ENCODE results near the gene GRHL1.

GRHL1 gene

GRCh38 chr2:10032746-10033105, 81.2 kb downstream of the GRHL1 start:
- Histone ChIP-seq H3K4me3 (ENCODE audit: insufficient read depth, low read depth, low read length) (no peak overlapping the region), H3K4me1 (ENCODE audit: control insufficient read depth, insufficient read depth, low read length) (peaks cover 23% of the 10 kb centered on the region), H3K36me3 (ENCODE audit: control insufficient read depth, insufficient read depth, low read length) (no peaks in the 10 kb centered on the region), H3K27me3 (ENCODE audit: control insufficient read depth, insufficient read depth, low read length, poor library complexity, severe bottlenecking) (no peaks in the 10 kb centered on the region), H3K9me3 (ENCODE audit: control insufficient read depth, low read length) (no peaks in the 10 kb centered on the region), H3K27ac (ENCODE audit: insufficient read depth, low read depth, low read length, poor library complexity, severe bottlenecking) (no peak overlapping the region)
- WGBS, 2 experiments, result 89 to 90% methylated on average over 7 of the region's 7 CpGs

- WGBS, 2 experiments, result 85 to 86% methylated on average over 14 of the region's 14 CpGs
- Histone ChIP-seq H3K9me3 (ENCODE audit: control insufficient read depth, low read length) (no peaks in the 10 kb centered on the region), H3K4me3 (ENCODE audit: insufficient read depth, low read depth, low read length) (no peak overlapping the region), H3K36me3 (ENCODE audit: control insufficient read depth, insufficient read depth, low read length) (no peaks in the 10 kb centered on the region), H3K27ac (ENCODE audit: insufficient read depth, low read depth, low read length, poor library complexity, severe bottlenecking) (no peak overlapping the region), H3K4me1 (ENCODE audit: control insufficient read depth, insufficient read depth, low read length) (peaks cover 20% of the 10 kb centered on the region), H3K27me3 (ENCODE audit: control insufficient read depth, insufficient read depth, low read length, poor library complexity, severe bottlenecking) (no peaks in the 10 kb centered on the region)
These were observed 81.9 kb downstream of the GRHL1 start for GRCh38 chr2:10033251-10034006.

- Histone ChIP-seq H3K4me3 (ENCODE audit: insufficient read depth, low read depth, low read length) (no peak overlapping the region), H3K27me3 (ENCODE audit: control insufficient read depth, insufficient read depth, low read length, poor library complexity, severe bottlenecking) (no peaks in the 10 kb centered on the region), H3K9me3 (ENCODE audit: control insufficient read depth, low read length) (no peaks in the 10 kb centered on the region), H3K36me3 (ENCODE audit: control insufficient read depth, insufficient read depth, low read length) (no peaks in the 10 kb centered on the region), H3K4me1 (ENCODE audit: control insufficient read depth, insufficient read depth, low read length) (peaks cover 9% of the 10 kb centered on the region), H3K27ac (ENCODE audit: insufficient read depth, low read depth, low read length, poor library complexity, severe bottlenecking) (no peak overlapping the region)
- 88 to 90% methylated on average over 12 of the region's 12 CpGs for WGBS, 2 experiments
These were observed 83.0 kb downstream of the GRHL1 start for GRCh38 chr2:10034333-10035052.

- 90 to 91% methylated on average over 3 of the region's 3 CpGs for WGBS, 2 experiments
- H3K4me1 ChIP-seq (ENCODE audit: control insufficient read depth, insufficient read depth, low read length), result peaks cover 5% of the 10 kb centered on the region
- H3K4me3 ChIP-seq (ENCODE audit: insufficient read depth, low read depth, low read length), result no peak overlapping the region
- H3K36me3 ChIP-seq (ENCODE audit: control insufficient read depth, insufficient read depth, low read length), result no peaks in the 10 kb centered on the region
- H3K9me3 ChIP-seq (ENCODE audit: control insufficient read depth, low read length), result no peaks in the 10 kb centered on the region
- no peaks in the 10 kb centered on the region for H3K27me3 ChIP-seq (ENCODE audit: control insufficient read depth, insufficient read depth, low read length, poor library complexity, severe bottlenecking)
- H3K27ac ChIP-seq (ENCODE audit: insufficient read depth, low read depth, low read length, poor library complexity, severe bottlenecking), result no peak overlapping the region
These were observed 83.5 kb downstream of the GRHL1 start for GRCh38 chr2:10035053-10035422.

- Histone ChIP-seq H3K4me3 (ENCODE audit: insufficient read depth, low read depth, low read length) (no peak overlapping the region), H3K9me3 (ENCODE audit: control insufficient read depth, low read length) (no peaks in the 10 kb centered on the region), H3K4me1 (ENCODE audit: control insufficient read depth, insufficient read depth, low read length) (no peaks in the 10 kb centered on the region), H3K36me3 (ENCODE audit: control insufficient read depth, insufficient read depth, low read length) (no peaks in the 10 kb centered on the region), H3K27me3 (ENCODE audit: control insufficient read depth, insufficient read depth, low read length, poor library complexity, severe bottlenecking) (no peaks in the 10 kb centered on the region), H3K27ac (ENCODE audit: insufficient read depth, low read depth, low read length, poor library complexity, severe bottlenecking) (no peak overlapping the region)
- WGBS, 2 experiments, result 88 to 90% methylated on average over 5 of the region's 5 CpGs
These were observed 84.1 kb downstream of the GRHL1 start for GRCh38 chr2:10035633-10036032.

- H3K4me3 ChIP-seq (ENCODE audit: insufficient read depth, low read depth, low read length), result no peak overlapping the region
These were observed 84.8 kb downstream of the GRHL1 start for GRCh38 chr2:10036095-10036884.

GRCh38 chr2:10038123-10038522, 86.6 kb downstream of the GRHL1 start:
- Histone ChIP-seq H3K4me1 (ENCODE audit: control insufficient read depth, insufficient read depth, low read length) (peaks cover 8% of the 10 kb centered on the region), H3K9me3 (ENCODE audit: control insufficient read depth, low read length) (no peaks in the 10 kb centered on the region), H3K27me3 (ENCODE audit: control insufficient read depth, insufficient read depth, low read length, poor library complexity, severe bottlenecking) (peaks cover 5% of the 10 kb centered on the region), H3K27ac (ENCODE audit: insufficient read depth, low read depth, low read length, poor library complexity, severe bottlenecking) (no peak overlapping the region), H3K4me3 (ENCODE audit: insufficient read depth, low read depth, low read length) (no peak overlapping the region), H3K36me3 (ENCODE audit: control insufficient read depth, insufficient read depth, low read length) (no peaks in the 10 kb centered on the region)
- 93 to 94% methylated on average over 10 of the region's 10 CpGs for WGBS, 2 experiments

More at GRCh38 chr2:10036095-10036884, 84.8 kb downstream of the GRHL1 start:
- no peaks in the 10 kb centered on the region for H3K4me1 ChIP-seq (ENCODE audit: control insufficient read depth, insufficient read depth, low read length)
- no peaks in the 10 kb centered on the region for H3K36me3 ChIP-seq (ENCODE audit: control insufficient read depth, insufficient read depth, low read length)
- H3K27me3 ChIP-seq (ENCODE audit: control insufficient read depth, insufficient read depth, low read length, poor library complexity, severe bottlenecking), result no peaks in the 10 kb centered on the region
- H3K9me3 ChIP-seq (ENCODE audit: control insufficient read depth, low read length), result no peaks in the 10 kb centered on the region
- H3K27ac ChIP-seq (ENCODE audit: insufficient read depth, low read depth, low read length, poor library complexity, severe bottlenecking), result no peak overlapping the region
- 86 to 90% methylated on average over 14 of the region's 14 CpGs for WGBS, 2 experiments

GRCh38 chr2:10038716-10039115, 87.2 kb downstream of the GRHL1 start:
- Histone ChIP-seq H3K27me3 (ENCODE audit: control insufficient read depth, insufficient read depth, low read length, poor library complexity, severe bottlenecking) (peaks cover 5% of the 10 kb centered on the region), H3K4me1 (ENCODE audit: control insufficient read depth, insufficient read depth, low read length) (peaks cover 8% of the 10 kb centered on the region), H3K36me3 (ENCODE audit: control insufficient read depth, insufficient read depth, low read length) (no peaks in the 10 kb centered on the region), H3K9me3 (ENCODE audit: control insufficient read depth, low read length) (no peaks in the 10 kb centered on the region), H3K27ac (ENCODE audit: insufficient read depth, low read depth, low read length, poor library complexity, severe bottlenecking) (no peak overlapping the region), H3K4me3 (ENCODE audit: insufficient read depth, low read depth, low read length) (no peak overlapping the region)

GRCh38 chr2:10039658-10040410, 88.3 kb downstream of the GRHL1 start:
- Histone ChIP-seq H3K36me3 (ENCODE audit: control insufficient read depth, insufficient read depth, low read length) (no peaks in the 10 kb centered on the region), H3K27me3 (ENCODE audit: control insufficient read depth, insufficient read depth, low read length, poor library complexity, severe bottlenecking) (peaks cover 5% of the 10 kb centered on the region), H3K4me3 (ENCODE audit: insufficient read depth, low read depth, low read length) (no peak overlapping the region), H3K4me1 (ENCODE audit: control insufficient read depth, insufficient read depth, low read length) (peaks cover 8% of the 10 kb centered on the region), H3K27ac (ENCODE audit: insufficient read depth, low read depth, low read length, poor library complexity, severe bottlenecking) (no peak overlapping the region), H3K9me3 (ENCODE audit: control insufficient read depth, low read length) (no peaks in the 10 kb centered on the region)
- 92 to 93% methylated on average over 16 of the region's 16 CpGs for WGBS, 2 experiments

Measured in ectodermal cell (in vitro differentiated cells).